A549 (cell line): ENCODE data around the gene TMEM123. TPM values are rescaled to one million over a fixed set of nuclear protein-coding genes. Genes with fewer than 3 reads are reported as not detected.

Experiments used
- ATAC-seq, 2 experiments: fragments of 200-7000 bp in 1 of 2; fragments of >200 bp in 1 of 2; cut with Nextera tagmentation in 1 of 2; cut with Tn5 transposase in 1 of 2; 3 replicates each; pipeline versions ENCODE4 v1.8.0 to v1.9.1; 2018 to 2020; ENCODE audit warnings: mild to moderate bottlenecking in 1 of 2, moderate library complexity in 1 of 2
- CTCF ChIA-PET: fragments of 300-600 bp; sonication (Branson Sonifier 250); formaldehyde crosslinking; extraction: SDS; loops from one replicate; lab custom pipeline; 2021; ENCODE audit warnings: antibody characterized with exemption, inconsistent platforms; lab: Yijun Ruan, JAX
- POLR2A ChIA-PET: fragments of 350-600 bp; formaldehyde crosslinking; extraction: SDS; loops from one replicate; lab custom pipeline; 2021; ENCODE audit warnings: antibody characterized with exemption, inconsistent platforms; lab: Yijun Ruan, JAX
- DNase-seq, 2 experiments: peaks; one replicate each; pipeline versions ENCODE4 v3.0.0 to v3.0.0-alpha.2; 2011 to 2016; ENCODE audit warnings: low read depth in 1 of 2, low spot score in 1 of 2
- FAIRE-seq: peaks from 2 replicates; lab custom pipeline; 2011; peaks lifted over from hg19 to GRCh38; lab: Jason Lieb, UNC
- H3K27ac ChIP-seq, 2 experiments: fragments of >200 bp; sonication (Bioruptor Twin); formaldehyde crosslinking; 3 replicates each; pipeline ENCODE4 v1.5.1; 2016 to 2017
- H3K4me1 ChIP-seq: fragments of >200 bp; sonication (Bioruptor Twin); formaldehyde crosslinking; 3 replicates; pipeline ENCODE4 v1.6.1; 2016
- H3K4me2 ChIP-seq: fragments of >200 bp; sonication (Bioruptor Twin); formaldehyde crosslinking; 3 replicates; pipeline ENCODE4 v1.6.1; 2016
- H3K4me3 ChIP-seq: fragments of >200 bp; sonication (Bioruptor Twin); formaldehyde crosslinking; 3 replicates; pipeline ENCODE4 v1.5.1; 2016
- H3K9me3 ChIP-seq: fragments of >200 bp; sonication (Bioruptor Twin); formaldehyde crosslinking; 3 replicates; pipeline ENCODE4 v1.6.1; 2016
- E2F6 ChIP-seq: IDR thresholded peaks from 2 replicates; pipeline ENCODE4 v1.6.1; 2012; ENCODE audit warnings: low read depth, borderline replicate concordance
- FOSB ChIP-seq: fragments of 250-450 bp; sonication (Bioruptor Pico); IDR thresholded peaks from 2 replicates; pipeline ENCODE4 v1.5.0; 2020; ENCODE audit warnings: mild to moderate bottlenecking, moderate library complexity
- GATA3 ChIP-seq: IDR thresholded peaks from 2 replicates; pipeline ENCODE4 v1.6.1; 2012; ENCODE audit warnings: borderline replicate concordance
- HDAC2 ChIP-seq: fragments of 200-600 bp; sonication (generic); IDR thresholded peaks from 2 replicates; pipeline ENCODE4 v1.6.1; 2016
- HES2 ChIP-seq: fragments of >200 bp; sonication (Bioruptor Twin); formaldehyde crosslinking; IDR thresholded peaks from 2 replicates; pipeline ENCODE4 v1.6.1; 2016
- JUN ChIP-seq, 2 experiments: fragments of >200 bp; sonication (Bioruptor Twin); formaldehyde crosslinking; IDR thresholded peaks; 2 replicates in 1 of 2; 3 replicates in 1 of 2; pipeline ENCODE4 v1.6.1; 2016 to 2017
- MAFK ChIP-seq: fragments of 450-650 bp; IDR thresholded peaks from 2 replicates; pipeline ENCODE4 v1.6.1; 2014; ENCODE audit not compliant: partially characterized antibody
- MAX ChIP-seq: IDR thresholded peaks from 2 replicates; pipeline ENCODE4 v1.6.1; 2012
- NPAS2 ChIP-seq: fragments of 250-450 bp; sonication (Bioruptor Pico); IDR thresholded peaks from 2 replicates; pipeline ENCODE4 v1.8.0; 2022; ENCODE audit warnings: mild to moderate bottlenecking, moderate library complexity, borderline replicate concordance
- RARB ChIP-seq: fragments of 250-450 bp; sonication (Bioruptor Pico); IDR thresholded peaks from 2 replicates; pipeline ENCODE4 v1.8.0; 2021; ENCODE audit warnings: mild to moderate bottlenecking, moderate library complexity
- RCOR1 ChIP-seq: fragments of 150-350 bp; IDR thresholded peaks from 2 replicates; pipeline ENCODE4 v1.6.1; 2014; ENCODE audit warnings: antibody characterized with exemption, low read length, low read depth
- REST ChIP-seq: fragments of 200-600 bp; sonication (generic); IDR thresholded peaks from 2 replicates; pipeline ENCODE4 v1.6.1; 2016; ENCODE audit warnings: antibody characterized with exemption, mild to moderate bottlenecking, moderate library complexity
- RFX5 ChIP-seq: fragments of 450-650 bp; IDR thresholded peaks from 2 replicates; pipeline ENCODE4 v1.7.1; 2014; ENCODE audit warnings: antibody characterized with exemption, mild to moderate bottlenecking, moderate library complexity
- SREBF2 ChIP-seq: fragments of 450-650 bp; IDR thresholded peaks from 2 replicates; pipeline ENCODE4 v1.6.1; 2014; ENCODE audit warnings: mild to moderate bottlenecking, moderate library complexity
- TP53 ChIP-seq: fragments of 250-450 bp; sonication (Bioruptor Pico); IDR thresholded peaks from 2 replicates; pipeline ENCODE4 v1.5.0; 2021; ENCODE audit warnings: mild to moderate bottlenecking, moderate library complexity
- ZC3H11A ChIP-seq: fragments of 450-650 bp; IDR thresholded peaks from 2 replicates; pipeline ENCODE4 v1.6.1; 2014; ENCODE audit warnings: antibody characterized with exemption, mild to moderate bottlenecking
- ZFP36 ChIP-seq: fragments of 450-650 bp; IDR thresholded peaks from 2 replicates; pipeline ENCODE4 v1.6.1; 2014; ENCODE audit warnings: borderline replicate concordance; ENCODE audit not compliant: partially characterized antibody
- WGBS: methylation state at CpG from one replicate; pipeline ENCODE4 v1.1.6; 2017; ENCODE audit errors: missing lambda C conversion rate; 5-methylcytosine and 5-hydroxymethylcytosine counted together
- polyA plus RNA-seq, 4 experiments: library from polyadenylated mRNA; depleted of rRNA in 3 of 4; stranded (reverse); fragments of >200 nt; fragmentation: RNase III in 1 of 4; extraction: RNeasy Plus Mini Kit Qiagen cat#74134 plus additional on column Dnase treatment in 1 of 4; gene quantifications; 2 replicates in 3 of 4; 3 replicates in 1 of 4; pipeline ENCODE4 v1.2.3, GENCODE V29; 2011 to 2017
- TF ChIP-seq, protein P1 (sequence below): fragments of >200 bp; sonication (Bioruptor Twin); formaldehyde crosslinking; IDR thresholded peaks from 3 replicates; pipeline ENCODE4 v1.5.1; 2016
- TF ChIP-seq, protein P2 (sequence below): IDR thresholded peaks from 2 replicates; pipeline ENCODE4 v1.6.1; 2012

Gene TMEM123
- polyA plus RNA-seq, 2 of the 4 experiments (the other 2 are of a cell fraction): 199 to 458 TPM

DNA sequence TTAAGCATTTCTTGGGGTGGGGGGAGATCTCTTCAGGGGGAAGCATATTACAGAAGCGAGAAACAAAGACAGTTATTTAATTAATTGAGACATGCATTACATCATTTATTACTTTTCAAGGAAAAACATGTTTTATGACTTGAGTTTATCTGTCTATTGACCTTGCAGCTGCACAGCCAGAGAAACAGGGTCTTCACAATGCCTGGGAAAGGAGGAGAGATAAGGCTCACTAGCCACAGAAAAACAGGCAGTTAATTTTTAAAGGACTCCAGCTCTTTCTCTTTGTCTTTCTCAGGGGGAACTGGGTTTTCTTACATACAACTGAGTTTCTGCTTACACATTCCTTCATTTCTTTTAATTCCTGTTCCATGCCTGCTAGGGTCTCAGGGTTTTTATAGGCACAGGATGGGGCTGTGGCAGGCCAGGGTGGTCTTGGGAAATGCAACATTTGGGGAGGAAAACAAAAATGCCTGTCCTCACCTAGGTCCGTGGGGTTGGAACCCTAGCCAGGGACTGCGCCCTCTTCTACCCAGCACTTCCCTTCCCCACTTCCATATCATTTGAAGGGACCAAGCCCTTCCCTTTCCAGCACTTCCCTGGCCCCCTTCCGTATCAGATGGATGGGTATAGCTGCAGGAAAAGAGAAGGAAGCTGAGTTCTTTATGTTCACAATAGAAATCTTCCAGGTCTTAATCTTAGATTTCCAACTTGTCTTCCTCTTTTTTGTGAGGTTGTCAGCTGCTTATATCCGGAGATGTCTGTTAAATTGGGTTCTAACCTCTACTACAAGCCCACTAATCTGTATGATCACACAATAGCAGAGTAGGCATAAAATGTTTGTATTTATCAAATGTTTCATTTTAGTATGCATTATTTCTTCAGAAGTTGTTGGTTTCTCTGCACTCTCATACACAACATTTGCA, 67.2 kb downstream of the TMEM123 start:
- no peaks in the 10 kb centered on the region for H3K9me3 ChIP-seq
- H3K27ac ChIP-seq: no peak overlapping the region
- ATAC-seq (no peak), DNase-seq (no peak), FAIRE-seq (no peak)
- 0 out of 3 replicates have a peak, but pooled peaks cover 2% of the 10 kb centered on the region for H3K4me1 ChIP-seq
- no peak overlapping the region for H3K4me3 ChIP-seq
- ChIA-PET POLR2A (no interaction called here), CTCF (interaction anchor here (1.1 to 2.5 kb wide), 5 partner anchors 8 to 111 kb away, joined by 3 to 6 read pairs (median 3); no protein-coding TSS in a partner anchor)
- WGBS: 88% methylated on average over 5 of the region's 5 CpGs
- TF ChIP-seq RFX5 (no peak), TP53 (CRISPR knock-in tag) (no peak), FOSB (CRISPR knock-in tag) (no peak), MAFK (no peak), RCOR1 (no peak), HDAC2 (no peak), GATA3 (no peak), REST (no peak), MAX (no peak), NPAS2 (CRISPR knock-in tag) (no peak), E2F6 (no peak), RARB (CRISPR knock-in tag) (no peak), ZC3H11A (no peak), ZFP36 (no peak), JUN (IDR thresholded peaks at IDR 0.05) (no peak), SREBF2 (no peak), HES2 (no peak)
- TF ChIP-seq, protein P1, sequence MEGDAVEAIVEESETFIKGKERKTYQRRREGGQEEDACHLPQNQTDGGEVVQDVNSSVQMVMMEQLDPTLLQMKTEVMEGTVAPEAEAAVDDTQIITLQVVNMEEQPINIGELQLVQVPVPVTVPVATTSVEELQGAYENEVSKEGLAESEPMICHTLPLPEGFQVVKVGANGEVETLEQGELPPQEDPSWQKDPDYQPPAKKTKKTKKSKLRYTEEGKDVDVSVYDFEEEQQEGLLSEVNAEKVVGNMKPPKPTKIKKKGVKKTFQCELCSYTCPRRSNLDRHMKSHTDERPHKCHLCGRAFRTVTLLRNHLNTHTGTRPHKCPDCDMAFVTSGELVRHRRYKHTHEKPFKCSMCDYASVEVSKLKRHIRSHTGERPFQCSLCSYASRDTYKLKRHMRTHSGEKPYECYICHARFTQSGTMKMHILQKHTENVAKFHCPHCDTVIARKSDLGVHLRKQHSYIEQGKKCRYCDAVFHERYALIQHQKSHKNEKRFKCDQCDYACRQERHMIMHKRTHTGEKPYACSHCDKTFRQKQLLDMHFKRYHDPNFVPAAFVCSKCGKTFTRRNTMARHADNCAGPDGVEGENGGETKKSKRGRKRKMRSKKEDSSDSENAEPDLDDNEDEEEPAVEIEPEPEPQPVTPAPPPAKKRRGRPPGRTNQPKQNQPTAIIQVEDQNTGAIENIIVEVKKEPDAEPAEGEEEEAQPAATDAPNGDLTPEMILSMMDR: no peak
- TF ChIP-seq, protein P2, sequence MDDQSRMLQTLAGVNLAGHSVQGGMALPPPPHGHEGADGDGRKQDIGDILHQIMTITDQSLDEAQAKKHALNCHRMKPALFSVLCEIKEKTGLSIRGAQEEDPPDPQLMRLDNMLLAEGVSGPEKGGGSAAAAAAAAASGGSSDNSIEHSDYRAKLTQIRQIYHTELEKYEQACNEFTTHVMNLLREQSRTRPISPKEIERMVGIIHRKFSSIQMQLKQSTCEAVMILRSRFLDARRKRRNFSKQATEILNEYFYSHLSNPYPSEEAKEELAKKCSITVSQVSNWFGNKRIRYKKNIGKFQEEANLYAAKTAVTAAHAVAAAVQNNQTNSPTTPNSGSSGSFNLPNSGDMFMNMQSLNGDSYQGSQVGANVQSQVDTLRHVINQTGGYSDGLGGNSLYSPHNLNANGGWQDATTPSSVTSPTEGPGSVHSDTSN: no peak
- H3K4me2 ChIP-seq: no peak overlapping the region
